Stimulated activated CD8-positive, alpha-beta memory T cell treated with anti-CD3 and anti-CD28 coated beads, Interleukin-7, amount 100 ng/mL, for 24 hours (primary cell): ENCODE results near the gene TMEM163.
"Not testable (repeated sequence)": the region's sequence is repeated elsewhere in the genome, so short reads cannot be mapped to it uniquely, and the experiment has no call there.

Source experiments
- DNase-seq: peaks from one replicate; pipeline ENCODE4 v3.0.0-alpha.2; 2020; ENCODE audit warnings: low read depth

Gene TMEM163

GRCh38 chr2:134576478-134576877 is 142.3 kb downstream of the TMEM163 start:
- DNase-seq = no peak

GRCh38 chr2:134575888-134576287 is 142.9 kb downstream of the TMEM163 start:
- DNase-seq = no peak

GRCh38 chr2:134574611-134575330 is 144.0 kb downstream of the TMEM163 start:
- no peak for DNase-seq

- no peak for DNase-seq
Measured at GRCh38 chr2:134573724-134574123, 145.1 kb downstream of the TMEM163 start.

- DNase-seq = no peak
Measured at GRCh38 chr2:134573085-134573370, 145.8 kb downstream of the TMEM163 start.

- no peak for DNase-seq
Measured at GRCh38 chr2:134572314-134573084, 146.3 kb downstream of the TMEM163 start.

- no peak for DNase-seq
Measured at GRCh38 chr2:134570676-134571075, 148.1 kb downstream of the TMEM163 start.

GRCh38 chr2:134568413-134568812 is 150.4 kb downstream of the TMEM163 start:
- DNase-seq = no peak

- no peak for DNase-seq
Measured at GRCh38 chr2:134567666-134568065, 151.1 kb downstream of the TMEM163 start.

- DNase-seq = not testable (repeated sequence)
Measured at GRCh38 chr2:134564955-134565354, 153.8 kb downstream of the TMEM163 start.

GRCh38 chr2:134564549-134564948 is 154.3 kb downstream of the TMEM163 start:
- no peak for DNase-seq

- no peak for DNase-seq
Measured at GRCh38 chr2:134558208-134558830, 160.5 kb downstream of the TMEM163 start.

- DNase-seq = no peak
Measured at GRCh38 chr2:134555411-134555810, 163.4 kb downstream of the TMEM163 start.

- no peak for DNase-seq
Measured at GRCh38 chr2:134553657-134554056, 165.1 kb downstream of the TMEM163 start.

- no peak for DNase-seq
Measured at GRCh38 chr2:134550566-134551164, 168.1 kb downstream of the TMEM163 start.

GRCh38 chr2:134549104-134549503 is 169.7 kb downstream of the TMEM163 start:
- no peak for DNase-seq

- no peak for DNase-seq
Measured at GRCh38 chr2:134540990-134541389, 177.8 kb downstream of the TMEM163 start.

GRCh38 chr2:134539981-134540380 is 178.8 kb downstream of the TMEM163 start:
- DNase-seq = no peak

- DNase-seq = no peak
Measured at GRCh38 chr2:134537702-134538101, 181.1 kb downstream of the TMEM163 start.

- DNase-seq = no peak
Measured at GRCh38 chr2:134537121-134537520, 181.7 kb downstream of the TMEM163 start.

GRCh38 chr2:134536296-134536695 is 182.5 kb downstream of the TMEM163 start:
- DNase-seq = no peak

- no peak for DNase-seq
Measured at GRCh38 chr2:134532537-134532936, 186.3 kb downstream of the TMEM163 start.

GRCh38 chr2:134527381-134527780 is 191.4 kb downstream of the TMEM163 start:
- DNase-seq = no peak
